MM.1S (cell line): Measurements from ENCODE around the gene FOXP1.

ENCODE experiments used
- EZH2 ChIP-seq: fragments of 300-600 bp; sonication (generic); optimal IDR thresholded peaks from 2 replicates; pipeline ENCODE3; 2017; ENCODE audit warnings: low read depth, mild to moderate bottlenecking, antibody characterized with exemption, low read length, mixed read lengths
- EZH2phosphoT487 ChIP-seq: fragments of 300-600 bp; sonication (generic); IDR thresholded peaks from 2 replicates; pipeline ENCODE4 v1.6.1; 2018; ENCODE audit warnings: antibody characterized with exemption, low read length
- TF ChIP-seq, protein P1 (sequence below): fragments of 300-600 bp; sonication (generic); IDR thresholded peaks from 2 replicates; pipeline ENCODE4 v1.5.1; 2016; ENCODE audit warnings: antibody characterized with exemption, low read length, mixed read lengths

DNA sequence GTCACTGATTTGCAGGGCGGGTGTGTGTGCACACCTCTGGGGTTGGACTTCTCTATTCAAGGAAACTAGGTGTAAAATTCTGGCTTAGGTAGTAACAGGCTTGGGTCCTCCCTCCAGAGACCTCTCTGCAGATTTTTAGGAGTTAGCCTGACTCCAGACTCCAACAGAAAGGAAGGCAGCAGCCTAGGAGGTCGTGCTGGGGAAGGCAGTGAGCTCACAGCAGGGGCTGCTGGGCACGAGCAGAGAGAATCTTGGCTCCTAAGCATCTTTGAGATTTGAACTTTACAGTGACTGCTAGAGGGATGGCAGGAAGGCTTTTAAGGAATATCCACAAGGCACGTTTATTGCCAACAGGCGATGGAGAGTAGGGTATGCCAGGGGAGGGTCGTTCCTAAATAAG is 612.6 kb downstream of the FOXP1 start:
- TF ChIP-seq, protein P1, sequence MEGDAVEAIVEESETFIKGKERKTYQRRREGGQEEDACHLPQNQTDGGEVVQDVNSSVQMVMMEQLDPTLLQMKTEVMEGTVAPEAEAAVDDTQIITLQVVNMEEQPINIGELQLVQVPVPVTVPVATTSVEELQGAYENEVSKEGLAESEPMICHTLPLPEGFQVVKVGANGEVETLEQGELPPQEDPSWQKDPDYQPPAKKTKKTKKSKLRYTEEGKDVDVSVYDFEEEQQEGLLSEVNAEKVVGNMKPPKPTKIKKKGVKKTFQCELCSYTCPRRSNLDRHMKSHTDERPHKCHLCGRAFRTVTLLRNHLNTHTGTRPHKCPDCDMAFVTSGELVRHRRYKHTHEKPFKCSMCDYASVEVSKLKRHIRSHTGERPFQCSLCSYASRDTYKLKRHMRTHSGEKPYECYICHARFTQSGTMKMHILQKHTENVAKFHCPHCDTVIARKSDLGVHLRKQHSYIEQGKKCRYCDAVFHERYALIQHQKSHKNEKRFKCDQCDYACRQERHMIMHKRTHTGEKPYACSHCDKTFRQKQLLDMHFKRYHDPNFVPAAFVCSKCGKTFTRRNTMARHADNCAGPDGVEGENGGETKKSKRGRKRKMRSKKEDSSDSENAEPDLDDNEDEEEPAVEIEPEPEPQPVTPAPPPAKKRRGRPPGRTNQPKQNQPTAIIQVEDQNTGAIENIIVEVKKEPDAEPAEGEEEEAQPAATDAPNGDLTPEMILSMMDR = no peak
- TF ChIP-seq EZH2 (no peak), EZH2phosphoT487 (no peak)
